Camera-type eye (tissue), 1 donor: ENCODE results near the gene TGM6. TPM values are rescaled to one million over a fixed set of nuclear protein-coding genes. Genes with fewer than 3 reads are reported as not detected.

ENCODE experiments used
- total RNA-seq: library from RNA; depleted of rRNA; stranded (reverse); fragments of >200 nt; gene quantifications from one replicate; pipeline ENCODE4 v1.2.3, GENCODE V29; 2014

The TGM6 gene
- total RNA-seq = not detected

DNA sequence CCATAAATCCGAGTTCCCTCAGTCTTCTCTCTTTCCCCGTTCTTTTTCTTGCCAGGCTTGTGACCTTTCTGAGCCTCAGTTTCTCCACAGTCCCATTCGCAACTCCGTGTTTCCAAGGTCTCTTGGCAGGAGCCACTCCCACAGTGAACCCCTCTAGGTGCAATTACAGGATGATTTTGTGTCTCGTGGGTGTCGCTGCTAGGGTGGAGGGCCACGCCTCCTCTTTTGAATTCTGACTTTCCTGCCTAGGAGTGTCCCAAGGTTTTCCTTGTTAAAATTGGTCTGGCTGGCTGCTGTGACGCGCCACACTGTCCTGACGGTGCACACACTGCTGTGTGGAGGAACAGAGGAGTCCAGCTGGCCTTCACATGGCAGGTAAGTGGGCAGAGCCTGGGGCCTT lies at the start of gene TGM6:
TSS of gene TGM6 (plus strand) at position 301 of the 400 bp plus-strand sequence. CDS start at position 369, 68 bp downstream.

GRCh38 chr20:2470423-2471193 lies 89.9 kb downstream of the TGM6 start, which contains the start of gene SNRPB:
TSS of gene SNRPB (minus strand) at chr20:2470789. CDS start at chr20:2470690, 99 bp downstream.

Other genes starting within 250 kb of the TGM6 start
- gene TGM3, start 84.9 kb upstream of the TGM6 start, total RNA-seq = 0.66 TPM
- gene SNRPB, start 89.9 kb downstream of the TGM6 start, total RNA-seq = 85.3 TPM
- gene ZNF343, start 128.0 kb downstream of the TGM6 start, total RNA-seq = 25.0 TPM
- gene TMC2, start 155.7 kb downstream of the TGM6 start, total RNA-seq = not detected